Measurements from ENCODE around the gene RIBC1. TPM values are rescaled to one million over a fixed set of nuclear protein-coding genes. Genes with fewer than 3 reads are reported as not detected.

The RIBC1 gene
- total and polyA plus RNA-seq, 9 of the 15 experiments (the other 6 are each of a cell fraction or from before 2014, with no cell fraction given): 0.07 to 0.51 (median 0.44) TPM

- TF ChIP-seq ZNF76 (CRISPR knock-in tag; IDR thresholded peaks at IDR 0.05; ENCODE audit: borderline replicate concordance): no peak
- no peak for TF ChIP-seq RNF2 (IDR thresholded peaks at IDR 0.05)
- TF ChIP-seq ERF (CRISPR knock-in tag; IDR thresholded peaks at IDR 0.05): 0 out of 2 replicates have a peak, but pooled peaks have one; percentile 14
- no peak for TF ChIP-seq RFX1 (IDR thresholded peaks at IDR 0.05)
- TF ChIP-seq MXI1 (IDR thresholded peaks at IDR 0.05; ENCODE audit: low read depth, low read length): no peak
- TF ChIP-seq GMEB1 (CRISPR knock-in tag; IDR thresholded peaks at IDR 0.05): no peak
- no peak for TF ChIP-seq ZNF175 (CRISPR knock-in tag; IDR thresholded peaks at IDR 0.05; ENCODE audit: low read depth)
- TF ChIP-seq, protein P1, sequence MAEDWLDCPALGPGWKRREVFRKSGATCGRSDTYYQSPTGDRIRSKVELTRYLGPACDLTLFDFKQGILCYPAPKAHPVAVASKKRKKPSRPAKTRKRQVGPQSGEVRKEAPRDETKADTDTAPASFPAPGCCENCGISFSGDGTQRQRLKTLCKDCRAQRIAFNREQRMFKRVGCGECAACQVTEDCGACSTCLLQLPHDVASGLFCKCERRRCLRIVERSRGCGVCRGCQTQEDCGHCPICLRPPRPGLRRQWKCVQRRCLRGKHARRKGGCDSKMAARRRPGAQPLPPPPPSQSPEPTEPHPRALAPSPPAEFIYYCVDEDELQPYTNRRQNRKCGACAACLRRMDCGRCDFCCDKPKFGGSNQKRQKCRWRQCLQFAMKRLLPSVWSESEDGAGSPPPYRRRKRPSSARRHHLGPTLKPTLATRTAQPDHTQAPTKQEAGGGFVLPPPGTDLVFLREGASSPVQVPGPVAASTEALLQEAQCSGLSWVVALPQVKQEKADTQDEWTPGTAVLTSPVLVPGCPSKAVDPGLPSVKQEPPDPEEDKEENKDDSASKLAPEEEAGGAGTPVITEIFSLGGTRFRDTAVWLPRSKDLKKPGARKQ (CRISPR knock-in tag; IDR thresholded peaks at IDR 0.05): no peak
- TF ChIP-seq YY1 (IDR thresholded peaks at IDR 0.05; ENCODE audit: borderline replicate concordance in 1 of 3, control insufficient read depth in 1 of 3, extremely low read depth in 1 of 3, insufficient read depth in 3 of 3, insufficient read length in 1 of 3, insufficient replicate concordance in 2 of 3, low read depth in 1 of 3, low read length in 2 of 3): peak in 1 of 3 experiments; percentile 83
- no peak for TF ChIP-seq ZNF696 (CRISPR knock-in tag; conservative IDR thresholded peaks at IDR 0.05)
- TF ChIP-seq ARID3A (IDR thresholded peaks at IDR 0.05; ENCODE audit: borderline replicate concordance, low read depth, low read length): no peak
- no peak for TF ChIP-seq ZHX1 (conservative IDR thresholded peaks at IDR 0.05; ENCODE audit: low read length)
- TF ChIP-seq CBX8 (IDR thresholded peaks at IDR 0.05; ENCODE audit: borderline replicate concordance, extremely low read depth, low read depth, low read length, poor library complexity, severe bottlenecking): no peak
- TF ChIP-seq POLR2H (tag; IDR thresholded peaks at IDR 0.05; ENCODE audit: low read depth): no peak
- TF ChIP-seq CREB3L1 (IDR thresholded peaks at IDR 0.05; ENCODE audit: borderline replicate concordance, low read depth): no peak
Measured at GRCh38 chrX:53374923-53375322, 47.8 kb upstream of the RIBC1 start (continued).
